Sigmoid colon (tissue), 4 donors: Measurements from ENCODE around the gene ZNF496.

ENCODE experiments used
- CTCF ChIP-seq, 4 experiments: fragments of 450-650 bp in 3 of 4; fragments of 200-600 bp in 1 of 4; IDR thresholded peaks; one replicate each; pipeline ENCODE4 v1.5.1; 2016 to 2019; ENCODE audit warnings: antibody characterized with exemption in 4 of 4, mild to moderate bottlenecking in 3 of 4, moderate library complexity in 2 of 4
- EP300 ChIP-seq, 4 donors: sonication (generic); formaldehyde crosslinking; IDR thresholded peaks; one replicate each; pipeline ENCODE4 v1.6.1; 2017; ENCODE audit warnings: antibody characterized with exemption in 4 of 4
- POLR2A ChIP-seq, 2 donors: fragments of 450-650 bp; IDR thresholded peaks; one replicate each; pipeline ENCODE4 v1.6.1; 2016; ENCODE audit warnings: antibody characterized with exemption in 2 of 2, mild to moderate bottlenecking in 2 of 2, moderate library complexity in 2 of 2
- POLR2AphosphoS5 ChIP-seq, 4 donors: sonication (generic); formaldehyde crosslinking; IDR thresholded peaks; one replicate each; pipeline ENCODE4 v1.6.1; 2017; ENCODE audit warnings: antibody characterized with exemption in 4 of 4

GRCh38 chr1:247360116-247360898 is 28.6 kb upstream of the ZNF496 start:
- TF ChIP-seq CTCF (IDR thresholded peaks at IDR 0.05): no peak
- TF ChIP-seq EP300 (IDR thresholded peaks at IDR 0.05): no peak
- TF ChIP-seq POLR2A (IDR thresholded peaks at IDR 0.05): no peak
- peak in 3 of 4 donors; percentile 20 to 51 (median 44) for TF ChIP-seq POLR2AphosphoS5 (IDR thresholded peaks at IDR 0.05)
